ENCODE results near the gene PPOX. TPM values are rescaled to one million over a fixed set of nuclear protein-coding genes. Genes with fewer than 3 reads are reported as not detected.

The PPOX gene
- total RNA-seq, 1 experiment from 2014 or later: 24.2 TPM

- no TSS peak for BruUV-seq (replicated peaks)
- ChIA-PET CTCF (no interaction called here), POLR2A (interaction anchor here (0.6 to 0.8 kb wide), 3 partner anchors 12 to 847 kb away, joined by 3 to 4 read pairs (median 3); partner anchors contain the start of gene DEDD), RAD21 (ENCODE audit: low non-redundant PET in 1 of 2, low total read pairs in 2 of 2, uncharacterized antibody in 2 of 2, unreplicated experiment in 2 of 2) (no interaction called here)
- Histone ChIP-seq H2AFZ (ENCODE audit: low read depth, low read length, poor library complexity, severe bottlenecking) (no peak overlapping the region), H4K20me1 (ENCODE audit: insufficient read depth) (no peaks in the 10 kb centered on the region), H3K9me3 (ENCODE audit: control insufficient read depth in 1 of 2, insufficient read depth in 1 of 2, low read depth in 1 of 2, low read length in 2 of 2) (no peaks in the 10 kb centered on the region), H3K4me2 (ENCODE audit: low read length) (no peak overlapping the region), H3K79me2 (ENCODE audit: insufficient read depth, low read length) (peaks cover 54% of the 10 kb centered on the region), H3K9ac (ENCODE audit: low read length) (no peak overlapping the region), H3K27me3 (ENCODE audit: insufficient read depth, low read length) (no peaks in the 10 kb centered on the region), H3K4me3 (replicated peaks in 1 of 2; ENCODE audit: low read depth in 1 of 2, low read length in 2 of 2) (no peak overlapping the region), H3K27ac (ENCODE audit: low read depth, low read length) (no peak overlapping the region), H3K9me2 (ENCODE audit: insufficient read depth) (no peaks in the 10 kb centered on the region), H3K4me1 (ENCODE audit: control insufficient read depth in 1 of 2, insufficient read depth in 2 of 2, low read length in 2 of 2) (peaks cover 16 to 30% of the 10 kb centered on the region in 2 experiments), H3K36me3 (ENCODE audit: control insufficient read depth in 1 of 2, insufficient read depth in 2 of 2, low read length in 2 of 2) (peaks cover 17 to 49% of the 10 kb centered on the region in 2 experiments)
- TF ChIP-seq SIN3A (IDR thresholded peaks at IDR 0.05; ENCODE audit: low read depth) (no peak), POLR2AphosphoS5 (IDR thresholded peaks at IDR 0.05; ENCODE audit: low read depth, low read length) (peak; percentile 15; the same call in 1 of the 2 replicates)
- intact Hi-C loops (cut with micrococcal nuclease): no loop called here
- DNase-seq (ENCODE audit: low read depth, low spot score) (no peak), ATAC-seq (no peak)
Measured at GRCh38 chr1:161121042-161121650, 45.1 kb upstream of the PPOX start.

- no peak overlapping the region for H2AFZ ChIP-seq (ENCODE audit: low read depth, low read length, poor library complexity, severe bottlenecking)
- no peak overlapping the region for H3K4me3 ChIP-seq (replicated peaks in 1 of 2; ENCODE audit: low read depth in 1 of 2, low read length in 2 of 2)
- ChIA-PET CTCF (no interaction called here), RAD21 (ENCODE audit: low non-redundant PET in 1 of 2, low total read pairs in 2 of 2, uncharacterized antibody in 2 of 2, unreplicated experiment in 2 of 2) (no interaction called here), POLR2A (interaction anchor here (0.7 to 0.8 kb wide), 2 partner anchors 11 to 848 kb away, joined by 3 read pairs; partner anchors contain the start of gene DEDD)
- H3K9me3 ChIP-seq (ENCODE audit: control insufficient read depth in 1 of 2, insufficient read depth in 1 of 2, low read depth in 1 of 2, low read length in 2 of 2): no peaks in the 10 kb centered on the region
- no peaks in the 10 kb centered on the region for H4K20me1 ChIP-seq (ENCODE audit: insufficient read depth)
- TF ChIP-seq POLR2AphosphoS5 (IDR thresholded peaks at IDR 0.05; ENCODE audit: low read depth, low read length) (peak; percentile 45; the same call in 1 of the 2 replicates), SIN3A (IDR thresholded peaks at IDR 0.05; ENCODE audit: low read depth) (no peak)
- H3K9ac ChIP-seq (ENCODE audit: low read length): no peak overlapping the region
- H3K79me2 ChIP-seq (ENCODE audit: insufficient read depth, low read length): peaks cover 49% of the 10 kb centered on the region
- intact Hi-C loops (cut with micrococcal nuclease): no loop called here
- H3K9me2 ChIP-seq (ENCODE audit: insufficient read depth): no peaks in the 10 kb centered on the region
- no peak for ATAC-seq
- peaks cover 10 to 23% of the 10 kb centered on the region in 2 experiments for H3K4me1 ChIP-seq (ENCODE audit: control insufficient read depth in 1 of 2, insufficient read depth in 2 of 2, low read length in 2 of 2)
- no TSS peak for BruUV-seq (replicated peaks)
- H3K4me2 ChIP-seq (ENCODE audit: low read length): no peak overlapping the region
- no peak overlapping the region for H3K27ac ChIP-seq (ENCODE audit: low read depth, low read length)
- DNase-seq (ENCODE audit: low read depth, low spot score): no peak
- H3K36me3 ChIP-seq (ENCODE audit: control insufficient read depth in 1 of 2, insufficient read depth in 2 of 2, low read length in 2 of 2): peaks cover 17 to 51% of the 10 kb centered on the region in 2 experiments
- no peaks in the 10 kb centered on the region for H3K27me3 ChIP-seq (ENCODE audit: insufficient read depth, low read length)
Measured at GRCh38 chr1:161121834-161122233, 44.4 kb upstream of the PPOX start.
